CD4-positive, alpha-beta T cell (primary cell): ENCODE data around the gene DCUN1D2. TPM values are rescaled to one million over a fixed set of nuclear protein-coding genes. Genes with fewer than 3 reads are reported as not detected.

Experiments
- ATAC-seq: fragments of 200-7000 bp; cut with Tn5 transposase; one replicate; pipeline ENCODE4 v1.10.0; 2022; ENCODE audit warnings: mild to moderate bottlenecking; ENCODE audit not compliant: poor library complexity
- CTCF ChIA-PET: fragments of 350-600 bp; sonication (Branson Sonifier 250); formaldehyde crosslinking; loops from one replicate; lab custom pipeline; 2021; ENCODE audit warnings: antibody characterized with exemption, inconsistent platforms; lab: Charles Lee
- POLR2A ChIA-PET: fragments of 350-600 bp; sonication (Branson Sonifier 250); formaldehyde crosslinking; loops from one replicate; lab custom pipeline; 2021; ENCODE audit warnings: antibody characterized with exemption, inconsistent platforms; lab: Charles Lee
- DNase-seq, 14 experiments: peaks; one replicate each; pipeline ENCODE4 v3.0.0-alpha.2; 2013 to 2020; ENCODE audit warnings: mixed read lengths in 2 of 14
- H3K27ac ChIP-seq, 2 donors: one replicate each; pipeline versions ENCODE4 v1.5.1 to v1.7.0; 2013; ENCODE audit warnings: low read length in 2 of 2, low read depth in 1 of 2, mild to moderate bottlenecking in 1 of 2
- H3K27me3 ChIP-seq, 2 experiments: 1 replicate in 1 of 2; 2 replicates in 1 of 2; pipeline versions ENCODE4 v1.6.1 to v1.7.0; 2013; ENCODE audit warnings: low read length in 2 of 2, control low read depth in 1 of 2, mild to moderate bottlenecking in 1 of 2, moderate library complexity in 1 of 2; ENCODE audit not compliant: insufficient read depth in 2 of 2, control insufficient read depth in 1 of 2
- H3K36me3 ChIP-seq: one replicate; pipeline ENCODE4 v1.6.1; 2013; ENCODE audit warnings: low read length, control low read depth; ENCODE audit not compliant: insufficient read depth
- H3K4me1 ChIP-seq: one replicate; pipeline ENCODE4 v1.6.1; 2013; ENCODE audit warnings: low read length, control low read depth; ENCODE audit not compliant: insufficient read depth
- H3K4me3 ChIP-seq: one replicate; pipeline ENCODE4 v1.5.1; 2013; ENCODE audit warnings: mild to moderate bottlenecking, low read length, moderate library complexity
- H3K9me3 ChIP-seq, 2 experiments: 1 replicate in 1 of 2; 2 replicates in 1 of 2; pipeline versions ENCODE4 v1.6.1 to v1.7.0; 2013; ENCODE audit warnings: low read length in 2 of 2, mild to moderate bottlenecking in 2 of 2, control low read depth in 1 of 2, moderate library complexity in 1 of 2; ENCODE audit not compliant: control insufficient read depth in 1 of 2, insufficient read depth in 1 of 2
- H3K27ac Mint-ChIP-seq: one replicate; pipeline ENCODE4 v1.8.0; 2020; ENCODE audit warnings: mixed read lengths
- H3K27me3 Mint-ChIP-seq: one replicate; pipeline ENCODE4 v1.8.0; 2021; ENCODE audit warnings: mixed read lengths
- H3K36me3 Mint-ChIP-seq: one replicate; pipeline ENCODE4 v1.8.0; 2021; ENCODE audit warnings: low read depth, mixed read lengths
- H3K4me1 Mint-ChIP-seq: one replicate; pipeline ENCODE4 v1.8.0; 2021; ENCODE audit warnings: low read depth, mixed read lengths
- H3K4me3 Mint-ChIP-seq: one replicate; pipeline ENCODE4 v1.8.0; 2020; ENCODE audit warnings: mild to moderate bottlenecking, mixed read lengths
- H3K9me3 Mint-ChIP-seq: one replicate; pipeline ENCODE4 v1.8.0; 2020; ENCODE audit warnings: mixed read lengths
- CTCF ChIP-seq: fragments of 200-600 bp; IDR thresholded peaks from one replicate; pipeline ENCODE4 v1.8.0; 2022; ENCODE audit warnings: antibody characterized with exemption, mild to moderate bottlenecking
- intact Hi-C, 2 experiments: fragments of 100-400 bp; cut with DNase I in 1 of 2; cut with micrococcal nuclease in 1 of 2; formaldehyde crosslinking; loops; one replicate each; pipeline versions ENCODE4 v1.15.1 to v1.9.0; 2023 to 2025; cut with DNase I, micrococcal nuclease
- total RNA-seq, 174 experiments: library from RNA in 2 of 174; stranded (reverse) in 2 of 174; gene quantifications; one replicate each; pipeline ENCODE4 v1.2.3 and lab custom pipeline; 2021 to 2026

DCUN1D2 gene
- total RNA-seq, 2 experiments from 2014 or later: 16.2 to 18.9 TPM

DNA sequence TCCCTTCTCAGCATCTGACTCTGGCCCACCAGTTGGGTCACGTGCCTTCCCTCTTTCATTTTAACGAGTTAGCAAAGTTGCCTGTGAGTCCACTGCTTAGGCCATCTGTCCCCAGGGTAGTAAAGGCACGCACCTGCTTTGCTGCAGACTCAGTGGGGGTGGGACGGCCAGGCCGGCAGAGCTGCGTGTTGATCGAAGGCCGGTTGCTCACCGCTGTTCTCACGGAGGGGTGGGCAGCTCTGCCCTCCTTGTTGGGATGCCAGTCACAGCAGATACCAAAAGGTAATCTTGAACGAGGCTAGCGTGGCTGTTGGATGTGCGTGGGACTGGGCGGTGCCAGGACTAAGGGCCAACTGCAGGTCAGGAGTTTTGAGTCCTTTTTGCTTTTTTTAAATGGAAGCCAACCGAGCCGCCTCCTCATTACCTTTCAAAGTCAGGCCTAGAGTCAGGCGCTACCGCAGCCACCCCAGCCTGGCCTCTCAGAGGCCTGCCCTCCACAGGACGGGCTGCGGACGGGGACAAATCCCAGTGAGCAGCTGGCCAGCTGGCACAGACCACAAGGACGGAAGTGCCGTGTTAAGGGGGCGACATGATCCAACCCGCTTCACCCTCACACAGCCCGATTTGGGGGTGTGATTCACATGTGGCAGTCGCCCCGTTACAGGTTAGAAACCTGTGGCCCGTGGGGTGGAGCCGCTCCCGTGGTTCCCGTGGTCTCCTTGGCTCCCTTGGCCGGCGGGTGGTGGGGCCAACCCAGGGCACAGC is 57.8 kb downstream of the DCUN1D2 start:
- TF ChIP-seq CTCF: no peak
- no peak for ATAC-seq
- no peaks in the 10 kb centered on the region for H3K27me3 Mint-ChIP-seq
- DNase-seq: no peak
- H3K4me3 Mint-ChIP-seq: no peak overlapping the region
- no peaks in the 10 kb centered on the region for H3K9me3 Mint-ChIP-seq
- H3K4me1 Mint-ChIP-seq: no peaks in the 10 kb centered on the region
- no peak overlapping the region for H3K27ac Mint-ChIP-seq
- Histone ChIP-seq H3K27me3 (no peaks in the 10 kb centered on the region), H3K4me1 (no peaks in the 10 kb centered on the region), H3K27ac (no peak overlapping the region), H3K9me3 (no peaks in the 10 kb centered on the region), H3K36me3 (no peaks in the 10 kb centered on the region), H3K4me3 (no peak overlapping the region)
- ChIA-PET CTCF (no interaction called here), POLR2A (no interaction called here)
- H3K36me3 Mint-ChIP-seq: no peaks in the 10 kb centered on the region
- intact Hi-C loops: no loop called here

- H3K27ac Mint-ChIP-seq: no peak overlapping the region
- no peaks in the 10 kb centered on the region for H3K4me1 Mint-ChIP-seq
- no peaks in the 10 kb centered on the region for H3K36me3 ChIP-seq
- no peak overlapping the region for H3K4me3 ChIP-seq
- no peaks in the 10 kb centered on the region for H3K9me3 ChIP-seq
- H3K27me3 ChIP-seq: no peaks in the 10 kb centered on the region
- POLR2A ChIA-PET: no interaction called here
- no peak overlapping the region for H3K27ac ChIP-seq
- H3K27me3 Mint-ChIP-seq: no peaks in the 10 kb centered on the region
- no peaks in the 10 kb centered on the region for H3K4me1 ChIP-seq
- no peaks in the 10 kb centered on the region for H3K36me3 Mint-ChIP-seq
- no peak for TF ChIP-seq CTCF
- no peaks in the 10 kb centered on the region for H3K9me3 Mint-ChIP-seq
- intact Hi-C loops: no loop called here
- no peak for DNase-seq
- CTCF ChIA-PET: no interaction called here
- no peak overlapping the region for H3K4me3 Mint-ChIP-seq
- no peak for ATAC-seq
Observed at GRCh38 chr13:113431171-113431570, 59.3 kb downstream of the DCUN1D2 start.

GRCh38 chr13:113430378-113431110 is 60.0 kb downstream of the DCUN1D2 start:
- no peaks in the 10 kb centered on the region for H3K9me3 ChIP-seq
- DNase-seq: no peak
- no peak for TF ChIP-seq CTCF
- H3K27ac ChIP-seq: no peak overlapping the region
- no peaks in the 10 kb centered on the region for H3K9me3 Mint-ChIP-seq
- no peaks in the 10 kb centered on the region for H3K27me3 ChIP-seq
- H3K27me3 Mint-ChIP-seq: no peaks in the 10 kb centered on the region
- H3K36me3 ChIP-seq: no peaks in the 10 kb centered on the region
- no peaks in the 10 kb centered on the region for H3K4me1 Mint-ChIP-seq
- no peak for ATAC-seq
- no peaks in the 10 kb centered on the region for H3K4me1 ChIP-seq
- intact Hi-C loops: no loop called here
- H3K36me3 Mint-ChIP-seq: no peaks in the 10 kb centered on the region
- no peak overlapping the region for H3K4me3 Mint-ChIP-seq
- ChIA-PET POLR2A (no interaction called here), CTCF (no interaction called here)
- no peak overlapping the region for H3K27ac Mint-ChIP-seq
- no peak overlapping the region for H3K4me3 ChIP-seq
